ENCODE results near the gene F3. TPM values are rescaled to one million over a fixed set of nuclear protein-coding genes. Genes with fewer than 3 reads are reported as not detected.

Gene F3
- total RNA-seq, 1 donor from 2014 or later: 6.4 TPM

DNA sequence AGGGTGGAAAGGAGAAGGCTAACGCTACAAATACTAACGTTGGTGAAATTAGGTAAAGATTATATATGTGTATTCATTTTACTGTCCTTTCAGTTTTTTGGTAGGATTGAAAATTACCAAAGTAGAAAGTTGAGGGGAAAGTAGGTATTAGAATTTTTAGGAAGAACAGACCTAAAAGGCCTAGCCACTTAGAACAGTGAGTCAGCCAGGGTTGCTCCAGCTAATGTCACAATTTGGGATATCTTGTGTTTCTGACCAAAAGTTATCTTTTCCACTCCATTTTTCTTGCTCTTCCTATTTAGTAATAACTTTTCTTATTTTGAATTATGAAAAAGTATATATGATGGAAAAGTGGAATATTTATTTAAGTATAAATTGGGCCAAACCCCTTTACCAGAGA lies 40.1 kb downstream of the F3 start:
- H3F3A ChIP-seq (ENCODE audit: low read depth): no peaks in the 10 kb centered on the region
- no peak overlapping the region for H3K27ac ChIP-seq
- peaks cover 26% of the 10 kb centered on the region for H3K36me3 ChIP-seq
- Mint-ChIP-seq H3K4me1 (no peaks in the 10 kb centered on the region), H3K27me3 (ENCODE audit: insufficient read depth, low read depth) (no peaks in the 10 kb centered on the region), H3K27ac (no peak overlapping the region), H3K36me3 (peaks cover 30% of the 10 kb centered on the region), H3K4me3 (no peak overlapping the region), H3K9me3 (no peaks in the 10 kb centered on the region)
- no peak overlapping the region for H3K4me3 ChIP-seq
- TF ChIP-seq EZH2 (IDR thresholded peaks at IDR 0.05) (no peak), EZH2phosphoT487 (IDR thresholded peaks at IDR 0.05) (no peak)
- TF ChIP-seq, protein P1, sequence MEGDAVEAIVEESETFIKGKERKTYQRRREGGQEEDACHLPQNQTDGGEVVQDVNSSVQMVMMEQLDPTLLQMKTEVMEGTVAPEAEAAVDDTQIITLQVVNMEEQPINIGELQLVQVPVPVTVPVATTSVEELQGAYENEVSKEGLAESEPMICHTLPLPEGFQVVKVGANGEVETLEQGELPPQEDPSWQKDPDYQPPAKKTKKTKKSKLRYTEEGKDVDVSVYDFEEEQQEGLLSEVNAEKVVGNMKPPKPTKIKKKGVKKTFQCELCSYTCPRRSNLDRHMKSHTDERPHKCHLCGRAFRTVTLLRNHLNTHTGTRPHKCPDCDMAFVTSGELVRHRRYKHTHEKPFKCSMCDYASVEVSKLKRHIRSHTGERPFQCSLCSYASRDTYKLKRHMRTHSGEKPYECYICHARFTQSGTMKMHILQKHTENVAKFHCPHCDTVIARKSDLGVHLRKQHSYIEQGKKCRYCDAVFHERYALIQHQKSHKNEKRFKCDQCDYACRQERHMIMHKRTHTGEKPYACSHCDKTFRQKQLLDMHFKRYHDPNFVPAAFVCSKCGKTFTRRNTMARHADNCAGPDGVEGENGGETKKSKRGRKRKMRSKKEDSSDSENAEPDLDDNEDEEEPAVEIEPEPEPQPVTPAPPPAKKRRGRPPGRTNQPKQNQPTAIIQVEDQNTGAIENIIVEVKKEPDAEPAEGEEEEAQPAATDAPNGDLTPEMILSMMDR (IDR thresholded peaks at IDR 0.05): no peak
- no peaks in the 10 kb centered on the region for H3K27me3 ChIP-seq
- DNase-seq (ENCODE audit: low spot score): no peak
- no peaks in the 10 kb centered on the region for H3K79me2 ChIP-seq (ENCODE audit: low read depth)
- H3K9me3 ChIP-seq (ENCODE audit: low read depth): no peaks in the 10 kb centered on the region
- no peaks in the 10 kb centered on the region for H3K4me1 ChIP-seq
- H3K4me2 ChIP-seq: no peak overlapping the region
- H4K20me1 ChIP-seq (ENCODE audit: low read depth): no peaks in the 10 kb centered on the region
- no peak overlapping the region for H2AFZ ChIP-seq (replicated peaks)
- no peak overlapping the region for H3K9ac ChIP-seq

DNA sequence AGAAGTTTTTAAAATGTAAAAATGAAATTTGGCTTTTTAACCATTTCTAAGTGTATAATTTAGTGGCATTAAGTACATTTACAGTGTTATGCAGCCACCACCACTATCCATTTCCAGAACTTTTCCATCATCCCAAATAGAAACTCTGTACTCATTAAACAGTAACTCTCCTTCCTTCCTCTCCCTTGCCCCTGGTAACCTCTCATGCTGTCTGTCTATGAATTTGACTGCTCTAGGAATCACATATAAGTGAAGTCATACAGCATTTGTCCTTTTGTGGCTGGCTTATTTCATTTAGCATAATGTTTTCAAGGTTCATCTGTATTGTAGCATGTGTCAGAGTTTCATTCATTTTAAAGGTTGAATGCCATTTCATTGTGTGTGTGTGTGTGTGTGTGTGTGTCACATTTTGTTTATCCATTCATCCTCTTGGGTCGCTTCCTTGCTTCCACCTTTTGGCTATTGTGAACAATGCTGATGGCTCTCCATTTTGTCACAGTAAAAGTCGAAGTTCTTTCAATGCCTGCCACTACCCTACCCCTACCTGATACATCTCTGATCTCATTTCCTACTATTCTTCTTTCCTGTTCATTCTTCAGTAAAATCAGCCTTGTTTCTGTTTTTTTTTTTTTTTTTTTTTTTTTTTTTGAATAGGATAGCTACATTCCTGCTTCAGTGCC lies 45.3 kb downstream of the F3 start:
- Mint-ChIP-seq H3K9me3 (no peaks in the 10 kb centered on the region), H3K36me3 (peaks cover 23% of the 10 kb centered on the region), H3K4me3 (no peak overlapping the region), H3K4me1 (no peaks in the 10 kb centered on the region), H3K27me3 (ENCODE audit: insufficient read depth, low read depth) (no peaks in the 10 kb centered on the region), H3K27ac (no peak overlapping the region)
- no peak overlapping the region for H3K9ac ChIP-seq
- no peak for DNase-seq (ENCODE audit: low spot score)
- no peaks in the 10 kb centered on the region for H3F3A ChIP-seq (ENCODE audit: low read depth)
- H3K4me1 ChIP-seq: no peaks in the 10 kb centered on the region
- H3K27me3 ChIP-seq: no peaks in the 10 kb centered on the region
- no peak overlapping the region for H3K4me2 ChIP-seq
- no peak overlapping the region for H2AFZ ChIP-seq (replicated peaks)
- no peaks in the 10 kb centered on the region for H3K9me3 ChIP-seq (ENCODE audit: low read depth)
- no peak overlapping the region for H3K27ac ChIP-seq
- TF ChIP-seq EZH2phosphoT487 (IDR thresholded peaks at IDR 0.05) (no peak), EZH2 (IDR thresholded peaks at IDR 0.05) (no peak)
- TF ChIP-seq, protein P1 (IDR thresholded peaks at IDR 0.05): no peak
- no peaks in the 10 kb centered on the region for H4K20me1 ChIP-seq (ENCODE audit: low read depth)
- H3K4me3 ChIP-seq: no peak overlapping the region
- peaks cover 26% of the 10 kb centered on the region for H3K36me3 ChIP-seq
- H3K79me2 ChIP-seq (ENCODE audit: low read depth): no peaks in the 10 kb centered on the region

DNA sequence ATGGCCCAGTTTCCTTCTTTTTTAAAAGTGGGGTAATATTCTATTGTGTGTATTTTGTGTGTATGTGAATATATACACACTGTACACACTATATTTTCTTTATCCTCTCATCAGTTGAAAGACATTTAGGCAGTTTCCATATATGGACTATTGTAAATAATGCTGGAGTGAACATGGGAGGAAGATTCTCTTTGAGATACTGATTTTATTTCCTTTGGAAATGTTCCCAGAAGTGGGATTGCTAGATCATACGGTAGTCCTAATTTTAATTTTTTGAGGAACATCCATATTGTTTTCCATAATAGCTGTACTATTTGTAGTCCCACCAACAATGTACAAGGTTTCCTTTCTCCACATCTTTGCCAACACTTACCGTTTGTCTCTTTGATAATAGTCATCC lies 51.0 kb downstream of the F3 start:
- Mint-ChIP-seq H3K27me3 (ENCODE audit: insufficient read depth, low read depth) (no peaks in the 10 kb centered on the region), H3K27ac (no peak overlapping the region), H3K4me3 (no peak overlapping the region), H3K36me3 (peaks cover 18% of the 10 kb centered on the region), H3K9me3 (no peaks in the 10 kb centered on the region), H3K4me1 (no peaks in the 10 kb centered on the region)
- Histone ChIP-seq H3K27ac (no peak overlapping the region), H3K9me3 (ENCODE audit: low read depth) (no peaks in the 10 kb centered on the region), H3K27me3 (no peaks in the 10 kb centered on the region), H3K4me1 (no peaks in the 10 kb centered on the region), H3K36me3 (peaks cover 9% of the 10 kb centered on the region), H3K9ac (no peak overlapping the region), H3K4me3 (no peak overlapping the region), H3K79me2 (ENCODE audit: low read depth) (no peaks in the 10 kb centered on the region), H2AFZ (replicated peaks) (no peak overlapping the region), H3K4me2 (no peak overlapping the region), H4K20me1 (ENCODE audit: low read depth) (no peaks in the 10 kb centered on the region), H3F3A (ENCODE audit: low read depth) (no peaks in the 10 kb centered on the region)
- no peak for TF ChIP-seq EZH2 (IDR thresholded peaks at IDR 0.05)
- no peak for DNase-seq (ENCODE audit: low spot score)

DNA sequence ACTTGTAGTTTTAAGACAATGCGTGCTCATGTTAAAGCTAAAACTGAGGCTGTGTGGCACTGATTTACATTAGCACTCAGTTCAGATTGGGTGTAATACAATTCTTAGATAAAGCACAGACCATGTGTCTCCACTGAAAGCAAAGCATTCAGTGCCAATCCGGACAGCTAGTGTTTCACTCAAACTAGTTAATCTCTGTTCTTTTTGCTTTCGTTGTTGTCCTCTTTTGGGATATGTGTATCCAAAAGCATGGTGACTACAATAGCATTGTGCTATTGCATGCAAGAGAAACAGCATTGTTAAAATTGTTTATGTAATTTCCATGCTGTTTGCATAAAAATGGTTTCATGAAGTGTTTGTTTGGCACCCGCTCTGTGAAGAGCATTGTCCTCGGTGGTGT lies 54.6 kb downstream of the F3 start:
- no peaks in the 10 kb centered on the region for H3K4me1 Mint-ChIP-seq

More for the DNA sequence above, 54.6 kb downstream of the F3 start:
- H3F3A ChIP-seq (ENCODE audit: low read depth): no peaks in the 10 kb centered on the region
- Mint-ChIP-seq H3K36me3 (peaks cover 15% of the 10 kb centered on the region), H3K27me3 (ENCODE audit: insufficient read depth, low read depth) (no peaks in the 10 kb centered on the region), H3K9me3 (no peaks in the 10 kb centered on the region), H3K4me3 (no peak overlapping the region), H3K27ac (no peak overlapping the region)
- H3K79me2 ChIP-seq (ENCODE audit: low read depth): no peaks in the 10 kb centered on the region
- peaks cover 9% of the 10 kb centered on the region for H3K36me3 ChIP-seq
- no peaks in the 10 kb centered on the region for H3K9me3 ChIP-seq (ENCODE audit: low read depth)
- no peak overlapping the region for H3K4me2 ChIP-seq
- H3K4me3 ChIP-seq: no peak overlapping the region
- H4K20me1 ChIP-seq (ENCODE audit: low read depth): no peaks in the 10 kb centered on the region
- no peak overlapping the region for H3K27ac ChIP-seq
- H3K27me3 ChIP-seq: no peaks in the 10 kb centered on the region
- no peak for DNase-seq (ENCODE audit: low spot score)
- H3K9ac ChIP-seq: no peak overlapping the region
- H3K4me1 ChIP-seq: no peaks in the 10 kb centered on the region
- H2AFZ ChIP-seq (replicated peaks): no peak overlapping the region
- TF ChIP-seq, protein P1 (IDR thresholded peaks at IDR 0.05): no peak
- TF ChIP-seq EZH2phosphoT487 (IDR thresholded peaks at IDR 0.05) (no peak), EZH2 (IDR thresholded peaks at IDR 0.05) (no peak)

Measured in neural progenitor cell (in vitro differentiated cells).